AG04449 (cell line): ENCODE data around the gene CFAP61.

ENCODE experiments used
- CTCF ChIA-PET: fragments of 350-600 bp; formaldehyde crosslinking; extraction: SDS; loops from one replicate; lab custom pipeline; 2021; ENCODE audit warnings: antibody characterized with exemption; lab: Yijun Ruan, JAX
- POLR2A ChIA-PET: fragments of 400-600, 350-600 bp; formaldehyde crosslinking; extraction: SDS; loops from one replicate; lab custom pipeline; 2020; ENCODE audit warnings: antibody characterized with exemption, inconsistent platforms; lab: Yijun Ruan, JAX
- DNase-seq: peaks from one replicate; pipeline ENCODE4 v3.0.0-alpha.2; 2010; ENCODE audit warnings: low read depth, low spot score
- H3K4me3 ChIP-seq: 2 replicates; pipeline ENCODE4 v1.5.1; 2011; ENCODE audit warnings: low read depth, mild to moderate bottlenecking, control low read depth, low read length
- CTCF ChIP-seq: IDR thresholded peaks from one replicate; pipeline ENCODE4 v1.5.1; 2011; ENCODE audit warnings: mild to moderate bottlenecking, moderate library complexity, low read length, control low read depth, inconsistent platforms; ENCODE audit not compliant: insufficient read depth; ENCODE audit errors: missing control alignments

CFAP61 gene

GRCh38 chr20:20089939-20090338, 37.6 kb downstream of the CFAP61 start:
- ChIA-PET POLR2A (no interaction called here), CTCF (no interaction called here)
- no peak for DNase-seq
- H3K4me3 ChIP-seq: no peak overlapping the region
- no peak for TF ChIP-seq CTCF

DNA sequence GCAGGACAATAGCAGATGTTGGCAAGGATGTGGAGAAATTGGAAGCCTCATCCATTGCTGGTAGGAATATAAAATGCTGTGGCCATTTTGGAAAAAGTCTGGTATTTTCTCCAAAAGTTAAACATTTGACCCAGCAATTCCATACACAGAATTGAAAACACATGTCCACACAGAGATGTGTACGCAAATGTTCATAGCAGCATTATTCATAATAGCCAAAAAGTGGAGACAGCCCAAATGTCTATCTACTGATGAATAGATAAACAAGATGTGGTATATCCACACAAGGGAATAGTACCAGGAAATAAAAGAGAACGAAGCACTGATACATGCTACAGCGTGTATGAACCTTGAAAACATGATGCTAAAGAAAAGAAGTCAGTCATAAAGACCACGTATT, 40.5 kb downstream of the CFAP61 start:
- ChIA-PET POLR2A (no interaction called here), CTCF (no interaction called here)

GRCh38 chr20:20094410-20094809, 42.1 kb downstream of the CFAP61 start:
- TF ChIP-seq CTCF: no peak
- POLR2A ChIA-PET: no interaction called here
- CTCF ChIA-PET: interaction anchor here (1.4 kb wide), 1 partner anchor 11 kb away, joined by 3 read pairs; no protein-coding TSS in a partner anchor
- DNase-seq: no peak
- no peak overlapping the region for H3K4me3 ChIP-seq

More for the DNA sequence above, 40.5 kb downstream of the CFAP61 start:
- DNase-seq: no peak
- no peak for TF ChIP-seq CTCF
- no peak overlapping the region for H3K4me3 ChIP-seq

DNA sequence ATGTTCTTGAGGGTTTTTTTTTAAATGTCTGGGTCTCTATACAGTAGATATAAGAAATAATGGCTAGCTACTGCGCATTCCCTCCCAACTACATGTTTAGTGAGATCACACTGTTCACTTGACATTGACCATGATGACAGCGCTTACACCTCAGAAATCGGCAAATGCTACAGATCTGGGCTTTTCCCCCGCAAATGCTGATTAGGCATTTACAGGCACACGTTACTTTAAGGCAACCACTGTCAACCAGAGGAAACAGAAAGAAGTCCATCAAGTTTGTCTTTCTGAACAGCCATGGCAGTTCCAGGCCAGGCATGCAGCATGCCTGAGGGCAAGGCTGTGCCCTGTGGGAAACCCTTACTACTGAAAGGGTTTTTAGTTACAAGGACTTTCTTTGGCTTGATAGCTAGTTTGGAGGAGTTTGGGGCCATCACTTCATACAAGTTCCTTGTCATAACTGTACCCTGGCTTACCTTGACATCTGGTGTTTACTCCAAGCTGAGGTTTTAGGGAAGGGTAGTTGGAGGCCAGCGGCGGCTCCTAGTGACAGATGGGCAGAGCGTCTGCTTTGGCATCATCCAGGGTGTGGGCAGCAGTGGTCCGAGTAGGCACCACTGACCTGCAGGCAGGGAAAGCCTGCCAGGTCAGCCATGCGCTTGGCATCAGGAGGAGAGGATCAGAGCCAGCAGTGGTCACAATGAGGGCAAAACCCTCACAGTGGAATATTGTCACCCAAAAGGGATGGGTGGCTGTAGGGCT, 43.0 kb downstream of the CFAP61 start:
- no peak overlapping the region for H3K4me3 ChIP-seq
- ChIA-PET POLR2A (no interaction called here), CTCF (interaction anchor here (1.4 kb wide), 1 partner anchor 12 kb away, joined by 3 read pairs; no protein-coding TSS in a partner anchor)
- no peak for TF ChIP-seq CTCF
- DNase-seq: no peak

DNA sequence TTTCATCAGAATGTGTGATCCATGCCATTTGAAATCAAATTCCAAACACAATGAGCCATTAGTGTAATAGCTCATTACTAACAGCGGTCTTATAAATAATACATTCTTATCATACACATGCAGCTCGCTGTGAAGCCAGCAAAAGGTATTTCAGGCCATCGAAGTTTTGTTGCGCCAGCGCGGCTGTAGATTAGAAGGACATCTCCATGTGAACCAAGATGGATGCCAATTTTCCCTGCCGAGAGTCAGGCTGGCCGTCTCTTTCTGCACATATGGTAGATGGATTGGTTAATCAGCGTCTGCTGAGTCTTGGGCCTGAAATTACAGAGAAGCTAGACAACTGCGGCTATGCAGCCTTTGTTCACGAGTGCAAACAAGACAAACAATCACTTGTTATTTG, 44.1 kb downstream of the CFAP61 start:
- POLR2A ChIA-PET: no interaction called here
- CTCF ChIA-PET: no interaction called here

DNA sequence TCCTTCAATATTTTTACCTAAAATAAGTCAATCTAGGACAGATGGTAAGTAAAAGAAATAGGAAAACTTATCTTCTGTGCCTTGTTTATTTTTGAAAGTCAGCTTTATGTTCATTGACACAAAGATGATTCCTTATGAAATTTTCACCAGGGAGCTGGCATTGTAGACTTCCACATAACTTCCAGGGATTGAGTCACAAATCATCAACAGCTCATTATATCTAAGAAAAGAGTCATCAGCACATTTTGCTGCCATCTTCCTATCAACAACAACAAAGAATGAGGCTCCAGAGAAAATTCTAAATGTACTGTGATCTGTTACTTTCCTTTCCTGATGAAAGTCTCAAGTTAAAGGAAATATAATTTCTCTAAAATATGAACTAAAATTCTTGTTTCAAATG, 48.5 kb downstream of the CFAP61 start:
- ChIA-PET POLR2A (no interaction called here), CTCF (interaction anchor here (1.3 kb wide), 1 partner anchor 17 kb away, joined by 5 read pairs; no protein-coding TSS in a partner anchor)
- no peak for TF ChIP-seq CTCF
- no peak overlapping the region for H3K4me3 ChIP-seq
- no peak for DNase-seq

More for the DNA sequence above, 44.1 kb downstream of the CFAP61 start:
- no peak for DNase-seq
- no peak for TF ChIP-seq CTCF
- no peak overlapping the region for H3K4me3 ChIP-seq
